ENCODE measurements around the gene RABGEF1. TPM values are rescaled to one million over a fixed set of nuclear protein-coding genes. Genes with fewer than 3 reads are reported as not detected.

The RABGEF1 gene
- total and polyA plus RNA-seq, 2 of the 8 experiments (the other 6 are each of a cell fraction or from before 2014, with no cell fraction given) = 10.2 to 18.0 TPM

- no peak overlapping the region for H2BK12ac ChIP-seq (ENCODE audit: low read depth, low read length)
- no peak overlapping the region for H2BK120ac ChIP-seq (replicated peaks; ENCODE audit: low read depth, low read length)
- ChIA-PET CTCF (ENCODE audit: partially characterized antibody) (no interaction called here), POLR2A (ENCODE audit: partially characterized antibody) (no interaction called here)
- no peak overlapping the region for H4K91ac ChIP-seq (replicated peaks; ENCODE audit: insufficient read length, low read length)
- no peak overlapping the region for H2AK5ac ChIP-seq (ENCODE audit: low read depth, low read length)
- no peaks in the 10 kb centered on the region for H3K36me3 ChIP-seq (ENCODE audit: control insufficient read depth in 2 of 4, insufficient read depth in 4 of 4, low read length in 3 of 4)
- no peak overlapping the region for H3K23ac ChIP-seq (ENCODE audit: insufficient read length)
- DNase-seq (ENCODE audit: low read depth in 1 of 2, low spot score in 2 of 2) = no peak
- H3K4me1 ChIP-seq (replicated peaks in 1 of 4; ENCODE audit: control insufficient read depth in 3 of 4, insufficient read depth in 4 of 4, low read length in 3 of 4) = no peaks in the 10 kb centered on the region
- TF ChIP-seq SAP30 (IDR thresholded peaks at IDR 0.05; ENCODE audit: insufficient read depth, insufficient replicate concordance, low read length) (no peak), GABPA (IDR thresholded peaks at IDR 0.05; ENCODE audit: borderline replicate concordance, insufficient read depth, low read length) (no peak)
- H3K4me2 ChIP-seq (ENCODE audit: insufficient read depth in 1 of 2, low read depth in 2 of 2, low read length in 2 of 2) = no peak overlapping the region
- no peak overlapping the region for H4K5ac ChIP-seq (ENCODE audit: insufficient read length, low read depth, low read length)
- H2BK5ac ChIP-seq (ENCODE audit: low read depth, low read length) = no peak overlapping the region
- H2BK15ac ChIP-seq (ENCODE audit: low read length) = no peak overlapping the region
- no peak overlapping the region for H3K18ac ChIP-seq (ENCODE audit: extremely low read depth, low read length)
- no peak overlapping the region for H3K56ac ChIP-seq (replicated peaks; ENCODE audit: insufficient read length, low read depth, low read length)
- no peak for FAIRE-seq
- no peak overlapping the region for H3K27ac ChIP-seq (ENCODE audit: low read depth, low read length)
- 82% methylated on average over 10 of the region's 10 CpGs; no CpG with 5 or more reads in 1 of the 2 experiments for WGBS, 2 experiments (ENCODE audit: extremely low coverage in 1 of 2, insufficient coverage in 1 of 2, insufficient read length in 1 of 2, insufficient replicate concordance in 2 of 2, low coverage in 1 of 2, low lambda C conversion rate in 2 of 2, missing lambda C conversion rate in 1 of 2)
- no peak overlapping the region for H3K4me3 ChIP-seq (ENCODE audit: extremely low read depth in 1 of 4, insufficient read depth in 2 of 4, low read depth in 3 of 4, low read length in 4 of 4)
- no peaks in the 10 kb centered on the region for H3K9me3 ChIP-seq (ENCODE audit: insufficient read depth in 2 of 2, low read depth in 1 of 2, low read length in 1 of 2)
- no peaks in the 10 kb centered on the region for H3K23me2 ChIP-seq (ENCODE audit: low read depth, low read length)
- H3K4ac ChIP-seq (replicated peaks; ENCODE audit: insufficient read length, low read depth, low read length) = no peak overlapping the region
- peaks cover 0 to 7% of the 10 kb centered on the region in 2 experiments for H4K20me1 ChIP-seq (replicated peaks in 1 of 2; ENCODE audit: control insufficient read depth in 1 of 2, insufficient read depth in 2 of 2, low read length in 2 of 2)
- no peak overlapping the region for H2BK20ac ChIP-seq (ENCODE audit: low read length)
- no peaks in the 10 kb centered on the region for H3K27me3 ChIP-seq (replicated peaks in 1 of 4; ENCODE audit: control insufficient read depth in 3 of 4, extremely low read depth in 1 of 4, insufficient read depth in 3 of 4, low read length in 3 of 4)
- H2AFZ ChIP-seq (ENCODE audit: low read length) = no peak overlapping the region
- H4K8ac ChIP-seq (ENCODE audit: extremely low read depth, insufficient read depth, low read length) = no peak overlapping the region
- H3K79me2 ChIP-seq (ENCODE audit: control insufficient read depth in 1 of 2, insufficient read depth in 2 of 2, low read length in 2 of 2) = peaks cover 7 to 77% of the 10 kb centered on the region in 2 experiments; a peak in 3 of 4 replicates
- H3K79me1 ChIP-seq (ENCODE audit: low read depth, low read length) = peaks cover 4% of the 10 kb centered on the region
- no peak overlapping the region for H3K14ac ChIP-seq (ENCODE audit: insufficient read length)
- H3K9ac ChIP-seq (replicated peaks in 1 of 4; ENCODE audit: extremely low read depth in 1 of 4, low read depth in 3 of 4, low read length in 3 of 4) = peak overlapping the region in 1 of 4 experiments; percentile 4; a peak in 1 of 7 replicates
Measured at GRCh38 chr7:66747881-66748511, 7.5 kb downstream of the RABGEF1 start.
